Measurements from ENCODE around the gene HEXIM1.

The HEXIM1 gene

GRCh38 chr17:45147581-45148182 is 593 bp upstream of the HEXIM1 start:
- DNase-seq, result peak; percentile 50 to 93 (median 66)

- peak; percentile 47 to 78 (median 65) for DNase-seq
Observed at GRCh38 chr17:45149037-45149668, 878 bp downstream of the HEXIM1 start.

- DNase-seq, result peak in 2 of 5 donors; percentile 35 to 55
Observed at GRCh38 chr17:45149669-45150664, 1.7 kb downstream of the HEXIM1 start.

- DNase-seq, result no peak
Observed at GRCh38 chr17:45150911-45151809, 2.9 kb downstream of the HEXIM1 start.

- DNase-seq, result no peak
Observed at GRCh38 chr17:45155029-45155428, 6.8 kb downstream of the HEXIM1 start.

GRCh38 chr17:45155483-45155882 is 7.2 kb downstream of the HEXIM1 start:
- DNase-seq, result no peak

GRCh38 chr17:45156242-45156641 is 8.0 kb downstream of the HEXIM1 start:
- no peak for DNase-seq

GRCh38 chr17:45160447-45161287 is 12.4 kb downstream of the HEXIM1 start:
- DNase-seq, result peak in 3 of 5 donors; percentile 41 to 55 (median 53)

- peak; percentile 91 to 100 (median 96) for DNase-seq
Observed at GRCh38 chr17:45161288-45162024, 13.2 kb downstream of the HEXIM1 start, which contains the start of gene HEXIM2. TSS of gene HEXIM2 (plus strand) at chr17:45161875. CDS start at chr17:45162794, 919 bp downstream.

- no peak for DNase-seq
Observed at GRCh38 chr17:45162025-45162687, 13.9 kb downstream of the HEXIM1 start.

- no peak for DNase-seq
Observed at GRCh38 chr17:45164734-45165269, 16.5 kb downstream of the HEXIM1 start.

- DNase-seq, result no peak
Observed at GRCh38 chr17:45168991-45169752, 20.9 kb downstream of the HEXIM1 start.

- no peak for DNase-seq
Observed at GRCh38 chr17:45170280-45170930, 22.1 kb downstream of the HEXIM1 start.

- no peak for DNase-seq
Observed at GRCh38 chr17:45170931-45171337, 22.7 kb downstream of the HEXIM1 start.

GRCh38 chr17:45171338-45172231 is 23.3 kb downstream of the HEXIM1 start:
- DNase-seq, result no peak

GRCh38 chr17:45172232-45172540 is 23.9 kb downstream of the HEXIM1 start:
- DNase-seq, result no peak

All from T-helper 1 cell (primary cell).